Measurements from ENCODE around the gene BANK1.

The BANK1 gene, protein sequence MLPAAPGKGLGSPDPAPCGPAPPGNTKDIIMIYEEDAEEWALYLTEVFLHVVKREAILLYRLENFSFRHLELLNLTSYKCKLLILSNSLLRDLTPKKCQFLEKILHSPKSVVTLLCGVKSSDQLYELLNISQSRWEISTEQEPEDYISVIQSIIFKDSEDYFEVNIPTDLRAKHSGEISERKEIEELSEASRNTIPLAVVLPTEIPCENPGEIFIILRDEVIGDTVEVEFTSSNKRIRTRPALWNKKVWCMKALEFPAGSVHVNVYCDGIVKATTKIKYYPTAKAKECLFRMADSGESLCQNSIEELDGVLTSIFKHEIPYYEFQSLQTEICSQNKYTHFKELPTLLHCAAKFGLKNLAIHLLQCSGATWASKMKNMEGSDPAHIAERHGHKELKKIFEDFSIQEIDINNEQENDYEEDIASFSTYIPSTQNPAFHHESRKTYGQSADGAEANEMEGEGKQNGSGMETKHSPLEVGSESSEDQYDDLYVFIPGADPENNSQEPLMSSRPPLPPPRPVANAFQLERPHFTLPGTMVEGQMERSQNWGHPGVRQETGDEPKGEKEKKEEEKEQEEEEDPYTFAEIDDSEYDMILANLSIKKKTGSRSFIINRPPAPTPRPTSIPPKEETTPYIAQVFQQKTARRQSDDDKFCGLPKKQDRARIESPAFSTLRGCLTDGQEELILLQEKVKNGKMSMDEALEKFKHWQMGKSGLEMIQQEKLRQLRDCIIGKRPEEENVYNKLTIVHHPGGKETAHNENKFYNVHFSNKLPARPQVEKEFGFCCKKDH

DNA sequence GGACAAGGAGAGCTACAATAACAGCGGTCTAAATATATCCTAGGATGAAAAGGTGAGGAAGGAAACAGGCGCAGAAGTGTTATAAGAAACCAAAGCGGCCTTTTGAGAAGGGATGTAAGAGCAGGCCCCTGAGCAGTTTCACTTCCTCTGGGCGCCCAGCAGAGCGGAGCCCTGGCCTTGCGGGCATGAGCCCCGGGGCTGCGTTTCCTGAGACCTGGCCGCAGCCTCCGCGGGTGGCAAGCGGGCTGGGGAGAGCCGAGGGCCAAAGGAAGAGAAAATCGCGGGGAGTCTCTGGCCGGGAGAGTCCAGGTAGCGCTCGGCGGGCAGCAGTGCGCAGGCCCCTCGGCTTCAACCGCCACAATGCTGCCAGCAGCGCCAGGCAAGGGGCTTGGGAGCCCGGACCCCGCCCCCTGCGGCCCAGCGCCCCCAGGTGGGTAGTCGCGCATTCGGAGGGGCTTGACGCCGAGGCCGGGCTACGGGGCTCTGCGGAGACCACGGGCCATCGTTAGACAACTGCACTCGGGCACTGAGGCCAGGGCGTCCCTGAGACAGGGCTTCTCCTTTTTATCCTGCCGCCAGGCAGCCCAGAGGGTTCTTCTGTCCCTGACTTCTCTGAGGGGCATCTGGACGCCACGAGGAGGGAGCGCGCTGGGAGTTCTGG is at the start of gene BANK1:
Gene BANK1, plus strand, starts transcription at position 210 of the 661 bp plus-strand sequence. Its CDS starts 151 bp downstream, at position 361.
- peak; percentile 1 for DNase-seq

DNA sequence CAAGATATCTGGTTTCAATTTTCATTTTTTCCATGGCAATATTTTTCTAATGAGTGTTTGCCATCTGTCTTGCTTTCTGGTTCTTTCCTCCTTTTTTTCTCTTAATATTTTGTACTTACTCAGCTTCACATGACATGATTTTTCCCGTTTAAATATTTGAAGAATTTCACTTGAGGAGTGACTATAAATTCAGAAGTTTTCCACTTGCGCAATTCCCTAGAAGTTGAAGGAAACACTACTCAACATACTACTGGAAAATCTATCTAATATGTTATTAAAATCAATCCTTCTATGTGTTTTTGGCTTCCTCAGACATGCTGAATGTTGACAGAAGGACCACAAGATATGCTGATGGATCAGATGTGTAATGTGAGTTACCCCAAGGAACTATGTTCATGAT is 36.8 kb upstream of the BANK1 start:
- DNase-seq: no peak

DNA sequence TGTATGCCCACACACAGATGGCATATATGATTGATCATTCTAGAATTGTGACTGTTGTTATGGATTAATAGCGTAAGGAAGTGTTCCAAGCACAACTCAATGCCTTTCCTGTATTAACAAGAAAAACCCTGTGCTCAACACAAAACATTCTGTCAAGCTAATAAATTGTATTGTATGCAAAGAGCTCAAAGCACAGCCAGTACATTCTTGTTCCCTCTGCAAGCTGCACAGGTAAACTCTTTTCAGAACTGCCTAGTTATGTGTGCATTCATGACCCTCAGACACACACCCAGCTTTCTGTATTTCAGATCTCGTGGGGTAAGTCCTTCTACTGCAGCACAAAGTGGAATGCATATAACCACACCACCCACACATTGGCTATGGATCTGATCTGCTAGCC is 34.3 kb upstream of the BANK1 start:
- DNase-seq: no peak

DNA sequence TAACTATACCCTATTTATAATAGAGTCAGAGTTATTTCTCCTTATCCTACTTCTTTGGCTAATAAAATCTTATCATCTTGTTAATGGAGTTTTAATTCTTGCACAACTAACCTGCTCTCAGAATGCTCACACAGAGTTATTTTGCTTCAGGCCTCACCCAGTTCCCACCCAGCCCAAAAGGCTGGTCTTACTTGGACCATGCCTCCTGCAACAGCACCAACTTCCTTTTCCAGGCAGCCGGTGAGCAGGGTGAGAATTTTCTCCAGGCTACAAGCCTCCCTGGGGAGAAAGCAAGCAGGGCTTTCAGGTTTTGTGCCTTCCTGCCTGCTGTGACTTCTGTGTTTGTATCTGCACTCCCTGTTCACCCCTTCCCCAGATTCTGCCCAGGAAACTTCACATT is 29.1 kb upstream of the BANK1 start:
- no peak for DNase-seq

DNA sequence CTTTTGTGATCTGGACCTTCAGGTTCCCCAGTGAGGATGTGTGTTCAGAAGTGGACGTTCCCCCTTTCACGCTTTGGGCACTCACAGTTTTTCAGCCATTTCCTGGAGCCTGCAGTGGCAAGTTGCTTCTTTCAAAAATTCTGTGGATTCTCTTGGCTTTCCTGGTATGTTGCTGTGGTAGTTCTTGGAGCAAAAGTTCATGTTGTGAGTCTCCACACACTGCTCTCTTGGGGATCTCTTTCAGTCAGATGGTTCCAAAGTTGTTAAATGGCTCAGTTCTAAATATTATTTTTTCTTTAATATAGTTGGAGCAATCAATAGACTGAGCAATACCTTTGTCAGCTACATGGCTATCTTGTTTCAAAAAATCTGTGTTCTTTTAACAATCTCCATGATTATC is 28.5 kb upstream of the BANK1 start:
- DNase-seq: no peak

DNA sequence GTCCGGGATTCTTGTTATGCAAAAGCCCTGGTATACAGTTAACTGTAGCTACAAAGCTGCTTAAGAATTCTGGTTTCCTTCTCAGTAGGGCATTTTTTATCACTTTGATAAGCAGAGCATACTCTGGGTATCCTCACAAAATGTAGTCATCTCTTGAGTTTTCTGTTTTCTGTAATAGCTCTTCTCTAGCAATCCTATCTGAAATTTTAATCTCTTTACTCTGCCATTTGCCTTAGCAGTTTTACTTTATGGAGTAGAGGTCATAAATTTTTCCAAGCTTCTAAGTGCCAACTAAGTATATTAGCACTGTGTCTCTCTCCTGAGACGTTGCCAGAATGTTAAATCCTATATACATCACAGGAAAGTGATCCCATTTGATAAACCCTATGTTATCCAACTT is 28.0 kb upstream of the BANK1 start:
- no peak for DNase-seq

DNA sequence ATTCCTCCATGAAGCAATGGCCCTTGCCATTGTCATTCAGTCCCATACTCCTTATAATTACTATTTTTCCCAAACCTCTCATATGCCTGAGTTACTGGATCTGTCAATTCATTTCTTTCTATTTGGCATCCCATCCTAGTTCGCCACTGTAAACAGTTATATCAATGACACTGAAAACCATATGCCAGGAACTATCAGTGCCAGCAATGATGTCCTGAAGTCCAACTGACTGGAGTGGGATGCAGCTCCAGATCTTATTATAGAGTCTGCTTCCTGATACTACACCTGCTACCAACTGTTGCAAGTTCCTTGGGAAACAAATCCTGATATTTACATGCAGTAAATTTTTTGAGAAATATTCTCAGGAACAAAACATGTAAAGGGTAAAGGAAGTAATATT is 27.0 kb upstream of the BANK1 start:
- DNase-seq: no peak

DNA sequence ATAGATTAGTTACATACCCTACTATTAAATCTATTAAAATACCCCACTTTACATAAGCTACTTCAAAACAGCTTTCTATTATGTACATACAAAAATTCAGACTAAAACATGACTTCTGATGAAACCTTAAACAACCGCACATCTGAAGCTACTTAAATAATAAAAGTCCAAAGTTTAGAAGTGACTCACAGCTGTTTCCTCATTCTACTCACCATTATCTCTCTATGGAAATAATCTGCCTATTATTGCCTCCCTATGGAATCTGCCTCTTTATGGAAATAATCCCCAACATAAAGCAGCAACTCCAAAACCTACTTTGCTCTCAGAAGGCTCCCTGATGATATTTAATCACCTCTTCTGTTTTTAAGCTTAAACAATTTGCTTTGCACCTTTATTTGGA is 15.7 kb upstream of the BANK1 start:
- DNase-seq: no peak

DNA sequence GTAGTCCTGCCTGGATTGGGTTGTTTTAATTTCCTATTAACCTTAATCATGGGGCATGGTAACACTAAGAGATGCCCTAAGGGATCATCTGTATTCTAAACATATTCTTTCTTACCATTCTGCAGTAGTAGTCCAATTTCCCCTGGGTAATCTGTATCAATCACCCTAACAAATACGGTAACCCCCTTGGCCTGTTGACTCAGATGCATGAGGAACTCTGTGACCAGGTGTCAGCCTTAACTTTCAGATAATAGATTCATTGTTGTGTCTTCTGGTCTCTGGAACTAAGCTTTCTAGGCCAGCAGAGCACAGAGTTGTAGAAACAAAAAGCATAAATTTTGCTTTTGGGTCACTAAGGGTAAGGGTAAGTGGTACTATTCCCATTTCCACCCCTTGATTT is 13.1 kb upstream of the BANK1 start:
- DNase-seq: no peak

DNA sequence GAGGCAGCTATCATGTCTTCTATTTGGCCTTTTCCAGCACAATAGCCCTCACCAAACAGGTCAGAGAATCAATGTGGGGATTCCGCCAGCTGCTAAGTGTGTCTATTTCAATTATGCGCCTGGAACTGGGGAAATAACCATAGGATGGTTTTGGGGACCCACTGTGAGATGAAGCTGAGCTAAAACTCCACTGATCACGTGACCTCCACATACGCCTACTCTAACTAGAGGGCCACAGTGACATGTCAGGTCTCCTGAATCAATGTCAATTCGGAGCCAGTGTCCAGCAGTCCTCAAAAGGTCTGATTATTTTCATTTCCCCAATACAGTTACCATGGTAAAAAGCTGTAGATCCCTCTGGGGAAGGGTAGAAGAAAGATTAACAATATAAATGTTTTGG is 10.2 kb upstream of the BANK1 start:
- DNase-seq: no peak

DNA sequence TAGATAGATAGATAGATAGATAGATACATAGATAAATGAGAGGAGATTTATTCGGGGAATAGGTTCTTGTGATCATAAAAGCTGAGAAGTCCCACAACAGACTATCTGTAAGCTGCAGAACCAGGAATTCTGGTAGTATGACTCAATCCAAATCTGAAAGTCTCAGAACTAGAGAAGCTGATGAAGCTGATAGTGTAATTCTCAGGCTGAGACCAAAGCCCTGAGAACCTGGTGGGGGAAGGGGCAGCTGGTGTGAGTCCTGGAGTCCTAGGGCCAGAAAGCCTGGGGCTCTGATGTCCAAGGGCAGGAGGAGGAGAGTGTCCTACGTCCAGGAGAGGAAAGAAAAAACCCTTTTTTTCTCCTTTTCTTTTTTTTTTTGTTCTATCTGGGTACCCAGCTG is 8.0 kb upstream of the BANK1 start:
- no peak for DNase-seq

DNA sequence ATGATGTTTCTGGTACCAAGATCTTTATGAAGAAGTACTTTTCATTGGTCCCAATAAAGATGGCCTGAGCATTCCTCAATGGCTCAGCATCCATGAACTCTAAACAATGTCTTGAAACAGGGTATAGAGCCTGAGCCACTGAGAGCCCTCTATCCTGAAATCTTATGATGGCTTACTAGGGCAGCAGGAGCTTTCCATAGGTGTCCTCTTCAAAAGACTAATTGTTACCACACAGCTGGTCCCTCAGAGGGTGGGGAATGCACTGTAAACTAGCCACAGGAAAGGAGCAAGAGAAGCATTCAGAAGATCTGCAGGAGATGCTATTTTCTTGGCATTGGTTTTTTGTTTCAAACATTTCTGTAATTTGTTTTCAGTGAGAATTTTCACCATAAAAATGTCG is 5.6 kb upstream of the BANK1 start:
- DNase-seq: no peak

DNA sequence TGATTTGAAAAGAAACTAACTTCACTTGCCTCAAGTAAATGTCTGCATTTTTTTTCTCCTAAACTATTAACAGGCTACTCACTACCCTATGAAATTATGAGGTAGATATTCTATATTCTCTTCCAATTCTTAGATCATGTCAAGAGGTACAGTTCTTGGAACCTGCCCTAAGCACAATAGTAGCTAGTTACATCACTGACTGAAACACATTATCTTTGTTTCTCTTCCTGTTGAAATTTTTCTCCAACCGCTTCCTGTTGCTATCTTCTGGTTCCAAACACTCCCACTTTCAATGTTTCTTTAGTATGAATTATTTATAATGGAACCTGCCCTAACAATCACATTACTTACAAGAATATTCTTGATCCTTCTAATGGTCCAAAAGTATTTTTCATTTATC is 5.0 kb upstream of the BANK1 start:
- DNase-seq: no peak

DNA sequence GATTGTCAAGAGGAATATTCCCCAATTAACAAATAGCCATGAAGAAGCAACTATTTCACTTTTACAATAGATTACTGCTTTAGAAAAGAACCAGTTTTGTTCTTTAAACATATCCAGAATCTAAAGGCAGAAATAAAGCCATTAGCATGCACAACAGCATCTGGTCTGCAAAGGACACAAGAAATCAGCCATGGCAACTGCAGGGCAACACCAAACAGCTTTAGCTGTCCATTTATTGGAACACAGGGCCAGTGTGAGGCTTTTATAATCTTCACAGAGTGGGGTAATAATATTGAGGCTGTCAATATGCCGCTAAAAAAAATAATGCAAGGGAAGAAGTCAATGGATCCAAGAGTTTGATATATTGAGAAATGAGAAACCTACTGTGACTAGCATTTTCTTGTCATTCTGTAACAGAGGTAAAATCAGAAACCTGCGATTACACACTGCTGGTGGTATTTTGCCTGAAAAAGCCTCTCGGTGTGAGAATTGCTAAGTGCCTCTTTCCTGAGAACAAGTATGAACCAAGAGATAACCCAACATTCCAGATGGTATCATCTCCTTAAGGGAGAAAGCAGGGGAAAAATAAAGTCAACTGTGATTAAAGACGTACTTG is 2.7 kb upstream of the BANK1 start:
- no peak for DNase-seq

DNA sequence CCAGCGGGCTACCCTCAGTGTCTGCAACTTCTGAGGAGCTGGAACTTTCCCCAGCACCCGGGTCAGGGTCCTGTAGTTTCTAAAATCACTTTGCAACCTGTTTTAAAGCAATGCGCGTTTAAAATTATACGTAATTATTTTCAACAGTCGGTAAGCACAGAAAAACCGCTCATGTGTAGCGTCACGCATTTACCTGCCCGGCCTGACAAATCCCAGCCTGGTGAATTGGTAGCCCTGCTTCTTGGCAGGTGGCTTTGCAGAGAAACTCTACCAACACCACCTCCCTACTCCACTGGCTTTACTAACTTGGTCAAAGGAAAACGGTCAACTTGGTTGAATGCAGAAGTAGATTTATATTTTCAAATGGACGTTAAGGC is 640 bp downstream of the BANK1 start:
- no peak for DNase-seq

DNA sequence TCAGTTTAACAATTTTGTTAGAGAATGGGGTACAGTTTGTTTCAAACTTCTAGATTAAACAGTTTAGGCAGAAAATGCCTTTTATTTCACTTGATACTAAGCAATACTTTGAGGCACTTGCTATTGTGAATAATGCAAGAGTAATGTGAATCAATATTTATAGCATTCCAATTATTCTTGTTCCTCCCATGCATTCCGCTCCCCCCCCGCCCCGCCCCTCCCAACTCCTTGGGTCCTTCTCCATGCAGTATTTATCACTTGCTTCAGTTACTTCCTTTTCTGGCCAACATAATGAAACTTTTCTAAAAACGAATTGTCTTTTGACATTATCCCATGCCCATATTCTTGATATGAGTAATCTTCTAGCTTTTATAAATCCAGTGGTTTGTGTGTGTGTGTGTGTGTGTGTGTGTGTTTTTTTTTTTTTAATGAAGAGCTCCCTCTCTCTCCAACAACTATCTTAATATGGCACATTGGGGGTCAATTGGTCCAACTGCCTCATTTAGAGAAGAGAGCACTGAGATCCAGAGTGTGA is 1.6 kb downstream of the BANK1 start:
- no peak for DNase-seq

DNA sequence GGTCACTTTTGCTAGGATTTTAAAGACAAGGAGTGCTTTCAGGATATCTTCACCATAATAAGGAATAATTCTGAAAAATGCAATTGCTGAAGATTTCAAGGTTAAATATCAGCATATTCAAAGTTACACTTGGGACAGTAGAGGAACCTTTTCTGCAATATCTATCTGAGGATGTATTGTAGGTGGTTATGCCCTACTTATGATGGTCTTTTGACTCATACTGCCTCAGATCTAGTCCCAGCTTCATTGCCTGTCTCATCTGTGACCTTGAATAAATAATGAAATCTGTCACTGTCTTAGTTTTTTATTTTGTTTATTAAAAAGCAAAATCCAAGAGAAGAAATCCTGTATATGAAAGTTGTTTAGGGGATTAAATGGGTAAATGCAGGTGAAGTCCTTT is 2.9 kb downstream of the BANK1 start:
- no peak for DNase-seq

DNA sequence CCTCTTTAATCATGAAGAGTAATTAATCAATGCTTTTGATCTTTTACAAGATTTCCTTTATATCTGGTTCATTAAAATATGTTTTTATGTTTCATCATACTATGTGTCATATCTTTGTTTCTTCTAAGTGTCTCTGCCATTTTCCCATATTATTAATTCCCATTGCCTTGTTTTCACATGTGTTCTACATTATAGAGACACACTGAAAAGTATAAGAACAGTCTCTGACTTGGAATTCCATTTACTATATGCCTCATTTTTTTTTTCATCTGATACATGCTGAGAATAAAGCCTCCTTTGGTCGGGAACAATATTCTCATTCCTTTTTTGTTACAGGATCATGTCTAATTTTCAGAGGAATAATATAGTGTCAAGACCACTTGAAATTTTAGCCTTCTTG is 4.3 kb downstream of the BANK1 start:
- DNase-seq: no peak

DNA sequence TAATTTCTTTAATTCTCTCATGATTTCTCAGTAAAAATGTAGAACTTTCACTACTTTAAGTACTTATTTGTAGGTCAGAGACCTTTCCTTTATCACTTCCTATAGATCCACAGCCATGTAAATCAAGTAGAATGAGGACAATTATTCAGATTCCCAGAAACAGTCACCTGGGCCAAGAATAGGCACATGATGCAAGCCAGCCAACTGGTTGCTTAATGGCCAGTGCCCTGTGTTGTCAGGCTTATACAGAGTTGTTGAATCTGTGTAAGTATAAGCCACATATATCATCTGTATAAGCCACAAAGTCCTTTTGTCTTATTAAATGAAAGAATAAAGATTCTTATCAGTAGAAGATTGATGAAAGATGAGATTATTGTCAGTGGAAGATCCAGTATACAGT is 5.2 kb downstream of the BANK1 start:
- no peak for DNase-seq

DNA sequence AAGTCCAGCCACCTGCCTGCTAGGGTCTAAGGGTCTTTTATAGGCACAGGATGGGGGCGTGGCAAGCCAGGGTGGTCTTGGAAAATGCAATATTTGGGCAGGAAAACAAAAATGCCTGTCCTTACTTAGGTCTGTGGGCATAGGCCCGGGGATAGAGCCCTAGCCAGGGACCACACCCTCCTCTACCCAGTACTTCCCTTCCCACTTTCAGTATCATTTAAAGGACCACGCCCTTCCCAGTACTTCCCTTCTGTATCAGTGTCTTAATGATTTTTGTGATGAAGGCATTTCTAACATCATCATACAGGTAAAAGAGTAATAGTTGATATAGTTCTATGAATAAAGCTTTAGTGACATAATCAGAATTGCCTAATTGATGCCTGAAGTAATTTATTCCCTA is 11.4 kb downstream of the BANK1 start:
- DNase-seq: no peak

DNA sequence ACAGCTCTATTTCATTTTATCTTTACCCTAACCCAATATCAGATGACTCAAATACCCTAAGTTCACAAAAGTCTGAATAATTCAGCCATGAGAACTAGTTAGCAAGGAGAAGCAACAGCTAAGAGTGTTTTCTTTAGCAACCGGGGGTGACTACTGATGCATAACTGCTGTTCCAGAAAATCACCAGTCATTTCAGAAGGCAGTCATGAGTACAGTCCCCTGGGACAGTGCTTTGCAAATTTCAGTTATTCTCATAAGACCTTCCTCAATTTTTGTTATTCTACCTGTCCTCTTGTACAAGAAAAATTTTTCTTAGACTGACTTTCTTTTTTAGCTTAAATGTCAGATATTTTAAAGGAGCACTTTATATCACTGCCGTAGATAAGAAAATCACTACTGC is 16.4 kb downstream of the BANK1 start:
- DNase-seq: peak; percentile 1

DNA sequence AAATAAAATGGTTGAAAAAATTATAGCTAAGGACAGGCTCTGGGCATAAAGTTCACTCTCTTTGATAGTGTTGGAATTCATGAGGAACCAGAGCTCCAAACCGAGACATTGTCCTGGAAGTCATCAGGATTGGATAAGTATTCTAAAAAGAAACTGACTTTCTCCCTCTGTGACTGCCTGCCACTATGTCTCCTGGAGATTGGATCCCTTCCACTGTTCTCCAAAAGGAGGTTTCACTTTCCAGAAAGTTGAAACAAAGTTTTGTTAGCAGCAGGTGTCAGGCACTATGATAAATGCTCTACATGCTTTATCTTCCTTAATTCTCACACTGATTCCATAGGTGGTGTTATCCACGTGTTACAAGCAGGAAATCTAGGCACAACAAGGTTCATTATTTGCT is 16.8 kb downstream of the BANK1 start:
- no peak for DNase-seq

DNA sequence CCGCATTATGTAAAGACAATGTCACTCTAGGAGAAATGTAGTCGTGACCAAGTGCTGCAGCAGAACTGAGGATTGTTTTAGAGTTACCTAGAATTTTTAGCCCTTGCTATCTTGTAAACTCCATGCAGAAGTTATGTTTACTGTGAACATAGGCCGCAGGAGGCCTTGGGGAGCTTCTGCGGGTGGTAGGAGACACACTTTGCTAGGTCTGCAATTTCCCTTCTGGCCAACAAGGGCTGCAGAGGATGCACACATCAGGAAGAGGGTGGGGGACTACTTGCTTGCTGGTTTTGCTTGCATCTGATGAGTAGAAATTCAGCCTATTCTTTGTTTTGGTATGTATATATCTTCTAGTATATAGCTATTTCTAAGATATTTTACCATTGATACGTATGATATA is 23.1 kb downstream of the BANK1 start:
- DNase-seq: no peak

Measured in NCI-H1092 (cell line).